HepG2 (cell line): Measurements from ENCODE around the gene LGALS9. TPM values are rescaled to one million over a fixed set of nuclear protein-coding genes. Genes with fewer than 3 reads are reported as not detected.

ENCODE experiments used
- ATAC-seq: fragments of 200-7000 bp; cut with Tn5 transposase; 3 replicates; pipeline ENCODE4 v1.9.1; 2020; ENCODE audit warnings: mild to moderate bottlenecking, moderate library complexity
- BruUV-seq: library from RNA; stranded (reverse); fragments of 400-500 nt; replicated peaks from 2 replicates; lab custom pipeline; 2021; lab: Mats Ljungman, UMichigan
- CTCF ChIA-PET: fragments of 300-600 bp; formaldehyde crosslinking; extraction: SDS; loops from one replicate; lab custom pipeline; 2021; ENCODE audit warnings: low total read pairs, inconsistent platforms, low intra/inter-chr PET ratio; lab: Yijun Ruan, JAX
- POLR2A ChIA-PET: fragments of 350-600 bp; sonication (Branson Sonifier 250); formaldehyde crosslinking; loops from one replicate; lab custom pipeline; 2020; ENCODE audit warnings: antibody characterized with exemption, inconsistent platforms; lab: Yijun Ruan, JAX
- DNase-seq: peaks from one replicate; pipeline ENCODE4 v3.0.0-alpha.2; 2015; ENCODE audit warnings: low spot score
- FAIRE-seq: peaks from 3 replicates; lab custom pipeline; 2011; peaks lifted over from hg19 to GRCh38; lab: Jason Lieb, UNC
- H2AFZ ChIP-seq: one replicate; pipeline ENCODE4 v1.6.1; 2011; ENCODE audit warnings: low read length, inconsistent platforms
- H3K27ac ChIP-seq: fragments of 300-600 bp; 3 replicates; pipeline ENCODE4 v1.8.0; 2011; ENCODE audit warnings: mixed run types, mild to moderate bottlenecking, mixed read lengths, low read length, inconsistent platforms; ENCODE audit not compliant: insufficient read depth; ENCODE audit errors: extremely low read length
- H3K27me3 ChIP-seq, 2 experiments: fragments of 200-600 bp in 1 of 2; 2 replicates in 1 of 2; 3 replicates in 1 of 2; pipeline versions ENCODE4 v1.6.0 to v1.8.0; 2011; ENCODE audit warnings: low read length in 2 of 2, mild to moderate bottlenecking in 2 of 2, moderate library complexity in 2 of 2, inconsistent platforms in 1 of 2; ENCODE audit not compliant: insufficient read depth in 2 of 2, control insufficient read depth in 1 of 2
- H3K36me3 ChIP-seq, 2 experiments: fragments of 200-600 bp in 1 of 2; replicated peaks in 1 of 2; 2 replicates in 1 of 2; 3 replicates in 1 of 2; pipeline versions ENCODE4 v1.5.1 to v1.8.0; 2011; ENCODE audit warnings: low read length in 2 of 2, inconsistent platforms in 1 of 2; ENCODE audit not compliant: insufficient read depth in 2 of 2, control insufficient read depth in 1 of 2
- H3K4me1 ChIP-seq: 2 replicates; pipeline ENCODE4 v1.5.1; 2012; ENCODE audit warnings: low read length, inconsistent platforms; ENCODE audit not compliant: insufficient read depth
- H3K4me2 ChIP-seq: 2 replicates; pipeline ENCODE4 v1.6.0; 2011; ENCODE audit warnings: low read depth, low read length, inconsistent platforms
- H3K4me3 ChIP-seq, 3 experiments: fragments of 200-600 bp in 1 of 3; sonication (generic), shearing (Covaris generic) in 1 of 3; replicated peaks in 1 of 3; 2 replicates each; pipeline ENCODE4 v1.5.1; 2011 to 2016; ENCODE audit warnings: low read length in 3 of 3, inconsistent platforms in 2 of 3, low read depth in 2 of 3, mild to moderate bottlenecking in 2 of 3, control low read depth in 1 of 3, mixed read lengths in 1 of 3; ENCODE audit not compliant: insufficient read depth in 1 of 3
- H3K79me2 ChIP-seq: one replicate; pipeline ENCODE4 v1.6.1; 2011; ENCODE audit warnings: low read length, inconsistent platforms; ENCODE audit not compliant: insufficient read depth
- H3K9ac ChIP-seq: 2 replicates; pipeline ENCODE4 v1.6.0; 2011; ENCODE audit warnings: mild to moderate bottlenecking, low read depth, low read length, inconsistent platforms; ENCODE audit not compliant: insufficient read depth
- H3K9me3 ChIP-seq: 2 replicates; pipeline ENCODE4 v1.5.1; 2012; ENCODE audit warnings: mild to moderate bottlenecking, low read length
- H4K20me1 ChIP-seq: 2 replicates; pipeline ENCODE4 v1.6.0; 2011; ENCODE audit warnings: inconsistent platforms, mild to moderate bottlenecking, low read length, moderate library complexity; ENCODE audit not compliant: insufficient read depth
- DRAP1 ChIP-seq: IDR thresholded peaks from 2 replicates; pipeline ENCODE4 v1.6.1; 2016; ENCODE audit warnings: missing genetic modification reagents, missing compliant biosample characterization
- ELF1 ChIP-seq: sonication (generic); formaldehyde crosslinking; IDR thresholded peaks from 2 replicates; pipeline ENCODE4 v1.4.0; 2020; ENCODE audit warnings: missing genetic modification reagents
- FOXJ3 ChIP-seq: sonication (generic); formaldehyde crosslinking; IDR thresholded peaks from 2 replicates; pipeline ENCODE4 v1.4.0; 2020; ENCODE audit warnings: missing genetic modification reagents, mild to moderate bottlenecking, borderline replicate concordance
- KLF9 ChIP-seq: IDR thresholded peaks from 2 replicates; pipeline ENCODE4 v1.6.1; 2016; ENCODE audit warnings: low read depth
- MXD4 ChIP-seq: IDR thresholded peaks from 2 replicates; pipeline ENCODE4 v1.6.1; 2016; ENCODE audit warnings: mild to moderate bottlenecking, missing biosample characterization, missing genetic modification reagents
- NFIC ChIP-seq: IDR thresholded peaks from 2 replicates; pipeline ENCODE4 v1.6.1; 2012; ENCODE audit warnings: mild to moderate bottlenecking, low read length, inconsistent platforms
- RARG ChIP-seq: sonication (generic); formaldehyde crosslinking; IDR thresholded peaks from 2 replicates; pipeline ENCODE4 v1.4.0; 2020; ENCODE audit warnings: low read depth, mild to moderate bottlenecking, missing genetic modification reagents
- SNAPC4 ChIP-seq: sonication (generic); formaldehyde crosslinking; IDR thresholded peaks from 2 replicates; pipeline ENCODE4 v1.4.0; 2020; ENCODE audit warnings: mild to moderate bottlenecking, missing genetic modification reagents
- ZFP62 ChIP-seq: sonication (generic); formaldehyde crosslinking; IDR thresholded peaks from 2 replicates; pipeline ENCODE4 v1.4.0; 2020; ENCODE audit warnings: missing genetic modification reagents
- ZIK1 ChIP-seq: sonication (generic); formaldehyde crosslinking; IDR thresholded peaks from 2 replicates; pipeline ENCODE4 v1.5.0; 2020; ENCODE audit warnings: mild to moderate bottlenecking, low read depth, missing genetic modification reagents, borderline replicate concordance
- ZNF530 ChIP-seq: sonication (generic); formaldehyde crosslinking; IDR thresholded peaks from 2 replicates; pipeline ENCODE4 v1.5.0; 2020; ENCODE audit warnings: low read depth, mild to moderate bottlenecking, missing genetic modification reagents
- ZNF704 ChIP-seq: sonication (generic); formaldehyde crosslinking; IDR thresholded peaks from 2 replicates; pipeline ENCODE4 v1.8.1; 2023; ENCODE audit warnings: mild to moderate bottlenecking, inconsistent platforms, moderate library complexity, missing genetic modification reagents, borderline replicate concordance
- WGBS: methylation state at CpG from one replicate; pipeline ENCODE4 v1.1.6; 2017; ENCODE audit warnings: low lambda C conversion rate; 5-methylcytosine and 5-hydroxymethylcytosine counted together
- in situ Hi-C: cut with HindIII; loops from 2 replicates; pipeline ENCODE4 v1.10.0; 2017; ENCODE audit warnings: low pct_unique_long_range_greater_than_20kb; ENCODE audit not compliant: extremely low pct_ligation_motif_present
- intact Hi-C: fragments of 100-400 bp; cut with micrococcal nuclease; formaldehyde crosslinking; loops from one replicate; pipeline ENCODE4 v1.10.0; 2022; ENCODE audit not compliant: unreplicated experiment
- polyA plus RNA-seq, 8 experiments: library from polyadenylated mRNA; depleted of rRNA in 3 of 8; stranded (reverse) in 7 of 8; unstranded in 1 of 8; fragments of >200 nt; fragmentation: Illumina TruSeq in 4 of 8; extraction: Trizol in 4 of 8; gene quantifications; 2 replicates each; pipeline versions ENCODE4 v1.2.1 to v1.2.3, GENCODE V29; 2011 to 2016; ENCODE audit warnings: low read depth in 4 of 8, missing spikeins in 1 of 8, mixed read lengths in 1 of 8; ENCODE audit not compliant: insufficient read depth in 1 of 8
- total RNA-seq, 5 experiments: library from RNA; depleted of rRNA; stranded (reverse); fragments of >200 nt; fragmentation: Illumina TruSeq; extraction: Trizol; gene quantifications; 2 replicates each; pipeline ENCODE4 v1.2.3, GENCODE V29; 2016; ENCODE audit warnings: low read depth in 1 of 5
- TF ChIP-seq, protein P1 (sequence below): sonication (generic); formaldehyde crosslinking; IDR thresholded peaks from 2 replicates; pipeline ENCODE4 v1.4.0; 2020; ENCODE audit warnings: missing genetic modification reagents, borderline replicate concordance

The LGALS9 gene
- total and polyA plus RNA-seq, 2 of the 13 experiments (the other 11 are each of a cell fraction or from before 2014, with no cell fraction given), result 0.40 to 1.4 TPM

GRCh38 chr17:27666831-27667560, 36.0 kb downstream of the LGALS9 start:
- FAIRE-seq, result no peak
- ChIA-PET POLR2A (no interaction called here), CTCF (no interaction called here)
- Histone ChIP-seq H3K4me3 (no peak overlapping the region), H3K36me3 (no peaks in the 10 kb centered on the region), H3K79me2 (no peaks in the 10 kb centered on the region), H3K9ac (no peak overlapping the region), H2AFZ (no peak overlapping the region), H3K4me1 (no peaks in the 10 kb centered on the region), H3K27ac (no peak overlapping the region), H4K20me1 (no peaks in the 10 kb centered on the region), H3K9me3 (no peaks in the 10 kb centered on the region), H3K4me2 (no peak overlapping the region), H3K27me3 (peaks cover 3 to 11% of the 10 kb centered on the region in 2 experiments; a peak in 3 of 5 replicates)
- no peak for DNase-seq
- intact Hi-C loops (no loop called here), in situ Hi-C loops (no loop called here)
- no peak for ATAC-seq
- WGBS, result 30% methylated on average over 10 of the region's 11 CpGs
- no TSS peak for BruUV-seq
- TF ChIP-seq ZFP62 (CRISPR knock-in tag), result no peak
- no peak for TF ChIP-seq SNAPC4 (CRISPR knock-in tag)
- TF ChIP-seq ZNF530, result no peak
- TF ChIP-seq MXD4 (CRISPR knock-in tag), result no peak
- TF ChIP-seq FOXJ3 (CRISPR knock-in tag), result no peak
- TF ChIP-seq DRAP1 (CRISPR knock-in tag), result no peak
- no peak for TF ChIP-seq ELF1 (CRISPR knock-in tag)
- no peak for TF ChIP-seq NFIC
- TF ChIP-seq KLF9, result no peak
- TF ChIP-seq, protein P1, sequence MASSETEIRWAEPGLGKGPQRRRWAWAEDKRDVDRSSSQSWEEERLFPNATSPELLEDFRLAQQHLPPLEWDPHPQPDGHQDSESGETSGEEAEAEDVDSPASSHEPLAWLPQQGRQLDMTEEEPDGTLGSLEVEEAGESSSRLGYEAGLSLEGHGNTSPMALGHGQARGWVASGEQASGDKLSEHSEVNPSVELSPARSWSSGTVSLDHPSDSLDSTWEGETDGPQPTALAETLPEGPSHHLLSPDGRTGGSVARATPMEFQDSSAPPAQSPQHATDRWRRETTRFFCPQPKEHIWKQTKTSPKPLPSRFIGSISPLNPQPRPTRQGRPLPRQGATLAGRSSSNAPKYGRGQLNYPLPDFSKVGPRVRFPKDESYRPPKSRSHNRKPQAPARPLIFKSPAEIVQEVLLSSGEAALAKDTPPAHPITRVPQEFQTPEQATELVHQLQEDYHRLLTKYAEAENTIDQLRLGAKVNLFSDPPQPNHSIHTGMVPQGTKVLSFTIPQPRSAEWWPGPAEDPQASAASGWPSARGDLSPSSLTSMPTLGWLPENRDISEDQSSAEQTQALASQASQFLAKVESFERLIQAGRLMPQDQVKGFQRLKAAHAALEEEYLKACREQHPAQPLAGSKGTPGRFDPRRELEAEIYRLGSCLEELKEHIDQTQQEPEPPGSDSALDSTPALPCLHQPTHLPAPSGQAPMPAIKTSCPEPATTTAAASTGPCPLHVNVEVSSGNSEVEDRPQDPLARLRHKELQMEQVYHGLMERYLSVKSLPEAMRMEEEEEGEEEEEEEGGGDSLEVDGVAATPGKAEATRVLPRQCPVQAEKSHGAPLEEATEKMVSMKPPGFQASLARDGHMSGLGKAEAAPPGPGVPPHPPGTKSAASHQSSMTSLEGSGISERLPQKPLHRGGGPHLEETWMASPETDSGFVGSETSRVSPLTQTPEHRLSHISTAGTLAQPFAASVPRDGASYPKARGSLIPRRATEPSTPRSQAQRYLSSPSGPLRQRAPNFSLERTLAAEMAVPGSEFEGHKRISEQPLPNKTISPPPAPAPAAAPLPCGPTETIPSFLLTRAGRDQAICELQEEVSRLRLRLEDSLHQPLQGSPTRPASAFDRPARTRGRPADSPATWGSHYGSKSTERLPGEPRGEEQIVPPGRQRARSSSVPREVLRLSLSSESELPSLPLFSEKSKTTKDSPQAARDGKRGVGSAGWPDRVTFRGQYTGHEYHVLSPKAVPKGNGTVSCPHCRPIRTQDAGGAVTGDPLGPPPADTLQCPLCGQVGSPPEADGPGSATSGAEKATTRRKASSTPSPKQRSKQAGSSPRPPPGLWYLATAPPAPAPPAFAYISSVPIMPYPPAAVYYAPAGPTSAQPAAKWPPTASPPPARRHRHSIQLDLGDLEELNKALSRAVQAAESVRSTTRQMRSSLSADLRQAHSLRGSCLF (CRISPR knock-in tag), result no peak
- TF ChIP-seq ZIK1 (CRISPR knock-in tag), result no peak
- TF ChIP-seq RARG (CRISPR knock-in tag), result no peak
- no peak for TF ChIP-seq ZNF704 (CRISPR knock-in tag)
